CD4-positive, alpha-beta T cell treated with Interferon gamma for 1 hour (primary cell): Measurements from ENCODE around the gene GNAI1.

Experiments used
- DNase-seq: peaks from one replicate; pipeline ENCODE4 v3.0.0-alpha.2; 2020

Gene GNAI1

GRCh38 chr7:80216996-80217842, 82.6 kb downstream of the GNAI1 start:
- DNase-seq: no peak

- DNase-seq: no peak
These were observed 84.1 kb downstream of the GNAI1 start for GRCh38 chr7:80218723-80219122.

- no peak for DNase-seq
These were observed 85.5 kb downstream of the GNAI1 start for GRCh38 chr7:80220022-80220634.

- no peak for DNase-seq
These were observed 89.8 kb downstream of the GNAI1 start for GRCh38 chr7:80224415-80224814.

GRCh38 chr7:80225361-80225760, 90.7 kb downstream of the GNAI1 start:
- no peak for DNase-seq

GRCh38 chr7:80226629-80227028, 92.0 kb downstream of the GNAI1 start:
- DNase-seq: no peak

- no peak for DNase-seq
These were observed 95.7 kb downstream of the GNAI1 start for GRCh38 chr7:80230327-80230726.

GRCh38 chr7:80231707-80232106, 97.1 kb downstream of the GNAI1 start:
- no peak for DNase-seq

GRCh38 chr7:80232979-80233724, 98.5 kb downstream of the GNAI1 start:
- no peak for DNase-seq

GRCh38 chr7:80235334-80235733, 100.7 kb downstream of the GNAI1 start:
- no peak for DNase-seq

- DNase-seq: no peak
These were observed 102.0 kb downstream of the GNAI1 start for GRCh38 chr7:80236681-80237080.

- no peak for DNase-seq
These were observed 105.8 kb downstream of the GNAI1 start for GRCh38 chr7:80240265-80241025.

- DNase-seq: no peak
These were observed 107.0 kb downstream of the GNAI1 start for GRCh38 chr7:80241671-80242070.

- no peak for DNase-seq
These were observed 108.8 kb downstream of the GNAI1 start for GRCh38 chr7:80243425-80243824.

GRCh38 chr7:80244206-80244916, 109.7 kb downstream of the GNAI1 start:
- no peak for DNase-seq

GRCh38 chr7:80247144-80247543, 112.5 kb downstream of the GNAI1 start:
- DNase-seq: no peak

- DNase-seq: no peak
These were observed 113.3 kb downstream of the GNAI1 start for GRCh38 chr7:80247891-80248290.

GRCh38 chr7:80249184-80249583, 114.6 kb downstream of the GNAI1 start:
- DNase-seq: no peak

- no peak for DNase-seq
These were observed 115.1 kb downstream of the GNAI1 start for GRCh38 chr7:80249619-80250295.

GRCh38 chr7:80253237-80253636, 118.6 kb downstream of the GNAI1 start:
- no peak for DNase-seq

- no peak for DNase-seq
These were observed 119.0 kb downstream of the GNAI1 start for GRCh38 chr7:80253653-80254052.

- DNase-seq: no peak
These were observed 121.0 kb downstream of the GNAI1 start for GRCh38 chr7:80255656-80256055.
